Fibroblast of the aortic adventitia (primary cell): ENCODE measurements around the gene ENTPD7. TPM values are rescaled to one million over a fixed set of nuclear protein-coding genes. Genes with fewer than 3 reads are reported as not detected.
A peak's percentile ranks its signal among the peaks of the same experiment; 100 is the strongest.

Experiments
- DNase-seq: peaks from one replicate; pipeline ENCODE4 v3.0.0-alpha.2; 2010; ENCODE audit warnings: low read depth
- H3K4me3 ChIP-seq: 2 replicates; pipeline ENCODE4 v1.5.1; 2011; ENCODE audit warnings: low read depth, mild to moderate bottlenecking, control low read depth, low read length, moderate library complexity
- total RNA-seq: library from RNA; depleted of rRNA; stranded (reverse); fragments of >200 nt; gene quantifications from 2 replicates; pipeline ENCODE4 v1.2.3, GENCODE V29; 2012; ENCODE audit warnings: low replicate concordance
- TF ChIP-seq, protein P1 (sequence below): IDR thresholded peaks from 2 replicates; pipeline ENCODE4 v1.5.1; 2011; ENCODE audit warnings: mild to moderate bottlenecking, low read length, control low read depth, inconsistent platforms; ENCODE audit not compliant: insufficient read depth

The ENTPD7 gene
- total RNA-seq, 1 donor: 11.4 TPM

DNA sequence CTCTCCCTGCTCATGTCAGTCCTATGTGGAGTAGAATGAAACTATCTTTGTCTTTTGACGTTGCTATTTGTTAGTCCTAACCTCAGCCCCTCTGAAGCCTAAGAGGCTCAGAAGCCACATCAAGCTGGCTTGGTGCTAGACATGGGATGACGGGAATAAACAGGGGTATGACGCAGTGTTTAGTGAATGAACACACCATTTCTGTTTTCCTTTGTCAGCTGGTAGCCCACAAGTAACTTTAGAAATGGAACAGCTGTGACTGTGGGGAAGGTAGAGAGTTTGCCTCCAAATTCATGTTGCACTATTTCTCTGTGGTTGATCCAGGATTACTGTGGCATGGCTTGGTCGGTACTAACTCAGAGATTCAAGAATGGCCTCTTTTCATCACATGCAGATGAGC is 41.3 kb downstream of the ENTPD7 start:
- TF ChIP-seq, protein P1, sequence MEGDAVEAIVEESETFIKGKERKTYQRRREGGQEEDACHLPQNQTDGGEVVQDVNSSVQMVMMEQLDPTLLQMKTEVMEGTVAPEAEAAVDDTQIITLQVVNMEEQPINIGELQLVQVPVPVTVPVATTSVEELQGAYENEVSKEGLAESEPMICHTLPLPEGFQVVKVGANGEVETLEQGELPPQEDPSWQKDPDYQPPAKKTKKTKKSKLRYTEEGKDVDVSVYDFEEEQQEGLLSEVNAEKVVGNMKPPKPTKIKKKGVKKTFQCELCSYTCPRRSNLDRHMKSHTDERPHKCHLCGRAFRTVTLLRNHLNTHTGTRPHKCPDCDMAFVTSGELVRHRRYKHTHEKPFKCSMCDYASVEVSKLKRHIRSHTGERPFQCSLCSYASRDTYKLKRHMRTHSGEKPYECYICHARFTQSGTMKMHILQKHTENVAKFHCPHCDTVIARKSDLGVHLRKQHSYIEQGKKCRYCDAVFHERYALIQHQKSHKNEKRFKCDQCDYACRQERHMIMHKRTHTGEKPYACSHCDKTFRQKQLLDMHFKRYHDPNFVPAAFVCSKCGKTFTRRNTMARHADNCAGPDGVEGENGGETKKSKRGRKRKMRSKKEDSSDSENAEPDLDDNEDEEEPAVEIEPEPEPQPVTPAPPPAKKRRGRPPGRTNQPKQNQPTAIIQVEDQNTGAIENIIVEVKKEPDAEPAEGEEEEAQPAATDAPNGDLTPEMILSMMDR: no peak
- no peak for DNase-seq
- no peak overlapping the region for H3K4me3 ChIP-seq

DNA sequence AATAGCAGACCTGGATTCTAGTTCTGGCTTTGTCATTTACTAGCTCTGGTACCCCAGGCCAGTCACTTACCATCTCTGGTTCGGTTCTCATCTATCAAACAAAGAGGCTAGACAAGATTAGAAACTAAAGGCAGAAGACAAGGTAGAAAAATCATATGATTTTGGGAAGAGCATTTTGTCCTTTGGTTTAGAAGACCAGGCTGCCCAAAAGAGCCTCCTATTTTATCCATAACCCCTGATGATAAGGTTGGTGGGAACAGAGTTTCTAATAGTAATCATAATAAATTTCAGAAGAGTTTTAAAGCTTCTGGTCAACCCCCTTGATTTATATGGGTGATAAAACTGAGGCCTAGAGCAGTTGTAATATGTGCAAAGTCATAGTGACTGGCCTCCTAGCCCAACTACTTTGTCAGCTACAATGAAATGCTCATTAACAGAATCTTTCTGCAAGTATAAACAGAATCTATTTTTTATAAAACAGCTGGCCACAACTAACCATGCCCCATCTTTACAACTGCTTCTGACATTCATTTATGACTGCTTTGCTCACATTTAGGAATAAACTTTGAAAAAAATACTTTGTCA is 49.2 kb downstream of the ENTPD7 start:
- no peak overlapping the region for H3K4me3 ChIP-seq
- DNase-seq: peak; percentile 50
- TF ChIP-seq, protein P1: no peak

DNA sequence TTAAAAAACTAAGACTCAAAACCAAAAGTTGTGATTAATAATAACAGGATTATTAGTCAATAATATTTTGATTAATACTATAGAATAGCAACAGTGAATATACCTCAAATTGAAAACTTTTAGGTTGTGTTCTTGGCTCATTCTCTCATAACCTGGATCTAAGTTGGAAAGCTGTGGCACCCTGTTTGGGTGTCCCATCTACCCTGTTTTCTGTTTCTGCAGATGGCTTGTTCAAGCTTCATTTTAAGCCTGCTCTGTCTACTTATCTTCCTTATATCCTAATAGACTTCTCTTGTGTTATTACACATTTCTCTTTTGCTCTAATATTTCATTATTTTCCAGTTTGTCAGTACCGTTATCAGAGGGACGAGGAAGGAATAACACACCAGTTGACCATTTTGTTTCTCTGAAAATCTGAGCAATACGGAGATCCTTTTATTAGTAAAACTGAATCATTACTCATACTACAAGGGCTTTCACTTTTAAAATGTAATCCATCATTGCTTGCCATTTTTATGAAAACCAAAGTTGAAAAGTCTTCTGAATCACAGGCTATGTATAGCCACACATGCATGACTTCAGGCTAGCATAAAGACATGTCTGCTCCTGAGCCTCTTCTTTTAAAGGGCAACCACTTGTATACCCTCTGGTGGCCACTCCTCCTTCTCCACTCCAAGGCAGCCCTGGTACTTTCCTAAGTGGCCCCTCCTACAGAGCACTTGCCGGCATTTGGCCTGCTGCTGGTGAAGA is 50.3 kb downstream of the ENTPD7 start:
- peak; percentile 69 for DNase-seq
- TF ChIP-seq, protein P1: peak; percentile 18
- H3K4me3 ChIP-seq: no peak overlapping the region

DNA sequence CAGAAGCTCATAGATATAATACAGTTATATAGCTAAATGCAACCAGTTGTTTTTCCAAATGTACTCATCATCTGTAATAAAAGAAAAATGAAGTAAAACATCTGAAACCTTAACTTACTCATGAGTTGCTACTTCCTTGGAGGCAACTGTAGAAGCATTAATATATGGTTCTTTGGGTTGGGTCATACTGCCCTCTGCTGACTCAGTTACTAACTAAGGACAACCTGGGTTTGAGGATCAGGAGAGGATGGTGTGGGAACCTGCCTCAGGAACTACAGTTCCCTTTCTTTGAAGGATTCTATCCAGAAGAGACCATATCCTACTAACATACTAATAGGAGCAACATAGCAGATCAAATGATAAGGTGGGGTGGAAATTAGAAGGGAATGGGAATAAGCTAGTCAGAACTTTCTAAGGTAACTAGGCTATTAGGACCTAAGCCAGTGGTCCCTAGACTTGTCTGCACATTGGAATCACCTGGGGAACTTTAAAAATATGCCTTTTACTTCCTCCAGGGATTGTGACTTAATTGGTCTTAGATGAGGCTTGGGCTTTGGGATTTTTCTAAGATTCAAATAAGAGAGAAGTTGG is 51.9 kb downstream of the ENTPD7 start:
- H3K4me3 ChIP-seq: no peak overlapping the region
- peak; percentile 87 for DNase-seq

DNA sequence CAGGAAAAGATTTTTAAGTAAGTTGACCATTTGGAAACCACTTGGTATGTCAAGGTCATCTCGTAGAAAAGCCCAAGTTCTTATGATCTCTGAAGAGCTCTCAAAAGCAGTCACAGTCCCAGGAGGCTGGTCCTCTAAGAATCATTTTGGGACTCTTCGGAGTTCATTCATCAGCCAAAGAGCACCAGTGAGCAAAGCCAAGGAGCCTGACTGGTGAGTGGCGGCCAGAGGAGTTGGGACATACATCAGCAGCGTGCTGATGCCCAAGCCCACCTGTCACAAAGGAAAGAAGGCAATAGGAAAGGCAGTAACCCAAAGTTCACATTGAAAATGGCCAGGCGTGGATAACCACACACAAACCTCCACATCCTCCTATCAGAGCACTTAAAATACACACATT is 55.1 kb downstream of the ENTPD7 start:
- no peak for DNase-seq
- H3K4me3 ChIP-seq: no peak overlapping the region
- TF ChIP-seq, protein P1: no peak

More for the DNA sequence above, 51.9 kb downstream of the ENTPD7 start:
- TF ChIP-seq, protein P1: peak; percentile 65

DNA sequence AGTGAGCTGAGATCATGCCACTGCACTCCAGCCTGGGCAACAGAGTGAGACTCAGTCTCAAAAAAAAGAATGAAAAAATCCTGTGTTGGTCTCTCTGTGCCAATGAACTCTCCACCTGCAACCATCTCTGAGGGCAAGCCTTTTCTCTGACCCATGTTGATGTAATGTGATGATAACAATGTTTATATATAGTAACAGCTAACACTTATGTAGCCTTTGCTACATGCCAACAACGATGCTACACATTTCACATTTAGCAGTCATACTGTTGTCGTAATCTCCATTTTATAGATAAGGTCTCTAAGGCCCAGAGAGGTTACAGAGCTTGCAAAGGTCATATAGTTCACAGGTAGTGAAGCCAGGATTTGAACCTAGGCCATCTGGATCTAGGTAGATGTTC is 61.1 kb downstream of the ENTPD7 start:
- TF ChIP-seq, protein P1: no peak
- no peak overlapping the region for H3K4me3 ChIP-seq
- DNase-seq: no peak
